Activated naive CD4-positive, alpha-beta T cell treated with anti-CD3 and anti-CD28 coated beads, Interleukin-2, amount 50 U/mL, for 72 hours (primary cell): ENCODE results near the gene IRS1. TPM values are rescaled to one million over a fixed set of nuclear protein-coding genes. Genes with fewer than 3 reads are reported as not detected.

Source experiments
- ATAC-seq, 2 donors: fragments of 150-1000 bp; cut with Tn5 transposase; 2 replicates each; pipeline ENCODE4 v1.10.0; 2021; ENCODE audit warnings: mild to moderate bottlenecking in 2 of 2, moderate library complexity in 2 of 2
- DNase-seq, 2 donors: peaks; one replicate each; pipeline ENCODE4 v3.0.0; 2021 to 2022; ENCODE audit warnings: low spot score in 2 of 2
- H3K27ac Mint-ChIP-seq, 2 donors: one replicate each; pipeline ENCODE4 v1.8.0; 2022; ENCODE audit warnings: mild to moderate bottlenecking in 2 of 2, mixed read lengths in 2 of 2
- H3K36me3 Mint-ChIP-seq, 2 donors: one replicate each; pipeline ENCODE4 v1.8.0; 2022; ENCODE audit warnings: mixed read lengths in 2 of 2
- H3K9me3 Mint-ChIP-seq, 2 donors: one replicate each; pipeline ENCODE4 v1.8.0; 2022; ENCODE audit warnings: mixed read lengths in 2 of 2
- total RNA-seq, 2 donors: library from RNA; stranded (reverse); gene quantifications; one replicate each; pipeline ENCODE4 v1.2.3, GENCODE V29; 2022

Gene IRS1
- total RNA-seq, 2 donors from 2014 or later, result 1.2 to 2.7 TPM

DNA sequence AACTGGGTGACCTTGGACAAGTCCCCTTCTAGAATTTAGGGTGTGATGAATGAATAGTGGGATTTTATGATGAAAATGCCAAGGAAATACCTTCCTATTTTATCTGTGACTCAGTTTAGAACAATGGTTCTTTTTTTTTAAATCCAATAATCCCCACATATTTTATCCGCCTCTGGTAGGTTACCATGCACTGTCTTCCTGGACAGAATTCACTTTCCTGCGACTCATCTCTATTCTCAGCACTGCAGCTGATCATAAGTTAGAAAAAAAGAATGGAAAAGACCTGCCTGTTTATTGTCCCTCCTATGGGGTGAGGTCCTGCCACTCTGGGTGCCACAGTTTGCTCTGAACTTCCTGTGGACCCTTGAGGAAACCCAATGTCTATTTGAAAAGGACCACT lies 73.1 kb downstream of the IRS1 start:
- Mint-ChIP-seq H3K27ac (no peak overlapping the region), H3K36me3 (no peaks in the 10 kb centered on the region), H3K9me3 (no peaks in the 10 kb centered on the region)
- DNase-seq (no peak), ATAC-seq (no peak)

DNA sequence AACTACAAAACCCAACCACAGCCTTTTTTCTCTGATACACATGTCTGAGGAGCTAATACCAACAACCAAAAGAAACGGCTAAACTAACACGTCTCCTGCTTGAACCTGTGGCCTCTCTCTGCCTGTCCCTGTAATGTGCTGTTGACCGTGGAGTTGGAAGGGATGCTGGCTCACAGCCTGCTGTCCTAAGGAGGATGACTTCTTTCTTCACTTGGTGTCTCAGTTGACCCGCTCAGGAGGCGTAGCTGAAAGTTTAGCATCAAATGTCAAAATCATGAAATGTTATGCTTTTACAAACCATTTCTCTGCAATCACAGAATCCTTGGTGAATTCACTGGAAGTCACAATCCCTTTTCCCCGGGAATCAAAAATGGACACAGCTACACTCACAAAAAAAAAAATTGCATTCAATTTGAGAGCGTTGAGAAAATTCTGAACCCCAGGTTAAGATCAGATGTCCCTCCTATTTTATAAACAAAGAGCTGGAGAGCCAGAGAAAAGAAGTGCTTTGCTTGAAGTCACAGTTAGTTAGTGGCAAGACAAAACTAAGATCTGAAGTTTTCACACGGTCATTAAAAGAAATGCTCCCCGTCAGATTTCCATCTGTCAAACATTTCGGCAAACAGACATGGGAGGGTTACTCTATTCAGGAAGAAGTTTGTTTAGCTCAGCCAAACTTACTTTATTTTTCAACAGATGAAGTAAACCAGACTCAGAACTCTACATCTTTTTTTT lies 74.3 kb downstream of the IRS1 start:
- DNase-seq (no peak), ATAC-seq (no peak)
- no peak overlapping the region for H3K27ac Mint-ChIP-seq
- no peaks in the 10 kb centered on the region for H3K9me3 Mint-ChIP-seq
- no peaks in the 10 kb centered on the region for H3K36me3 Mint-ChIP-seq

DNA sequence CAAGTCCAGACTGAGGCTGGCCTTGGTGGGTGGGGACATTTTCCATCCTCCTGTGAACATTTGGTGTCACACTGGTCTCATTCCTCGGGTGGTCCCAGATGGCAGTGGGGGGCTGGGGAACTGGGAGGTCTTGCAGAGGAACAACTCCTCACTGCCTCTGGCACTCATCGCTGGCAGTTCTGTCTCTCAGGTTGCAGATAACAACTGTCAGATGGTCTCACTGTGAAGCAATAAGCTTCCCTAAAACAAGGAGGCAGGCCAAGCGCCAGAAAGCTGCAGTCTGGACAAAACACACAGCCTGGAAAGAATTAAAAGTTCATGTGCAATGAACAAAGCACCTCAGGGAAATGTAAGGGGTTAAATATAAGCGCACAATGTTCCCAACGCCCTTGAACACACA lies 78.1 kb downstream of the IRS1 start:
- H3K9me3 Mint-ChIP-seq, result no peaks in the 10 kb centered on the region
- DNase-seq (no peak), ATAC-seq (no peak)
- no peak overlapping the region for H3K27ac Mint-ChIP-seq
- no peaks in the 10 kb centered on the region for H3K36me3 Mint-ChIP-seq

DNA sequence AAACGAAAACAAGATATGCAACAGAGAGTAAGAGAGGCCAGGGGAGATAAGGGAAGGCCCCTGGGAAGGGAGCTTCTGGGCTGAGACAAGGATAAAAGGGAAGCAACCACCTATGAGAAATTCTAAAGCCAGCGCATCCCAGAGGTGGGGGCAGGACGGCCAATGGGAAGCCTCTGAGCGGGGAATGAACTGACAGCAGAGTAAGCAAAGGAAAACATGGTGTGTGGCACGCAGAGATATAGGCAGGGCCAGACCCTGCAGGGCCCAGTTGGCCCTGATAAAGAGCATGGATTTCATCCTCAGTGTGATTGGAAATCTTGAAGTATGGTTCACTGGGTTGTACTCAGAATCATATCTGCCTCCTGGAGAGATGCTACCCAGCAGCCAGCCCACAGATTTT lies 78.7 kb downstream of the IRS1 start:
- H3K36me3 Mint-ChIP-seq, result no peaks in the 10 kb centered on the region
- ATAC-seq, result no peak
- DNase-seq, result no peak
- no peak overlapping the region for H3K27ac Mint-ChIP-seq
- H3K9me3 Mint-ChIP-seq, result no peaks in the 10 kb centered on the region

DNA sequence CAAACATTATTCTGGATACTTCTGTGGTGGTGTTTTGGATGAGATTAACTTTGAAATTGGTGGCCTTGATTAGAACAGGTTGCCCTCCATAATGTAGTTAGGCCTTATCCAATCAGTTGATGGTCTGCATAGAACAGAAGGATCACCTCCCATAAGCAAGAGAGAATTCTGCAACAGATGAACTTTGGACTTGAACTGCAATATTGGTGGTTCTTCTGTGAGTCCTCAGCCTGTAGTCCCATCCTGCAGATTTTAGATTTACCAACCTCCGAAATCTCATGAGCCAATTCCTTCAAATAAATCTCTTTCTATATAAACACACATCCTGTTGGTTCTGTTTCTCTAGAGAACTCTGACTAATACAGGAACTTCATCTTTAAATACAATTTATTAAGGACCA lies 81.9 kb downstream of the IRS1 start:
- H3K27ac Mint-ChIP-seq, result no peak overlapping the region
- DNase-seq (no peak), ATAC-seq (no peak)
- H3K36me3 Mint-ChIP-seq, result no peaks in the 10 kb centered on the region
- H3K9me3 Mint-ChIP-seq, result no peaks in the 10 kb centered on the region

DNA sequence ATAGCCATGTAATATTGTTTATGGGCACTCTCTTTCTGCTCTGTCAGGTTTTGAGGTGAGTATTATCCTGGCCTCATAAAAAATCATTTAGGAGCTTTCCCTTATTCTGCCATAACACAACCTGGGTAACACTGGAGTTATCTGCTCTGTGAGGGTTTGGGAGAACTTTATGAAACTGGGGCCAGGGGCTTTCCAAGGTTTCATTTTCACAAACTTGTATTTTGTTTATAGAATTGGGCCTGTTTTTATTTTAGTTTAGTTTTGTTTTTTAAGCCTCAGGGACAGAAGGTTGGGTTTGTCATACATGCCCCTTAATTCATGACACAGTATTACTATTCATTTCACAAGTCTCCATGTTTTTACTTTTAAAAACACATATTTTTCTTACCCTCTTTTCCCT lies 83.5 kb downstream of the IRS1 start:
- Mint-ChIP-seq H3K9me3 (no peaks in the 10 kb centered on the region), H3K36me3 (no peaks in the 10 kb centered on the region), H3K27ac (no peak overlapping the region)
- no peak for DNase-seq
- ATAC-seq, result peak in 1 of 2 donors; percentile 70

DNA sequence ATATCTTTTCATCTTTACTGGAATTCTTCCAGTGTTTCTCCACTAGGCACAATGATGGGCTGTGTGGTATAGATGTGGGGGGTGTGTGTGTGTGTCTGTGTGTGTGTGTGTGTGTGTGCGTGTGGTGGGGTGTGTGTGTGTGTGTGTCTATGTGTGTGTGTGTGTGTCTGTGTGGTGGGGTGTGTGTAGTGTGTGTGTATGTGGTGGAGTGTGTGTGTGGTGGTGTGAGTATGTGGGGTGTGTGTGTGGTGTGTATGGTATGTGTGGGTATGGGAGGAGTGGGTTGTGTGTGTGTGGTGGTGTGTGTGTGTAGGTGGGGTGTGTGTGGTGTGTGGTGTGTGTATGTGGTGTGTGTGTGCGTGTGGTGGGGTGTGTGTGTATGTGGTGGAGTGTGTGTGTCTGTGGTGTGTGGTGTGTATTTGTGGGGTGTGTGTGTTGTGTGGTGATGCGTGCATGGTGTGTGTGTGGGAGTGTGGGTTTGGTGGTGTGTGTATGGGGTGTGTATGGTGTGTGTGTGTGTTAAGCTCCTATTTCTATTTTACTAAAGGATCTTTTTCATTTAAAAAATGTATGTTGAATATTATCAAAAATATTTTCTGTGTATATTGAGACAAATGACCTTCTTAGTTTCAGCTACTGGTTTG lies 84.2 kb downstream of the IRS1 start:
- H3K9me3 Mint-ChIP-seq, result no peaks in the 10 kb centered on the region
- ATAC-seq (no peak), DNase-seq (no peak)
- H3K36me3 Mint-ChIP-seq, result no peaks in the 10 kb centered on the region
- no peak overlapping the region for H3K27ac Mint-ChIP-seq

DNA sequence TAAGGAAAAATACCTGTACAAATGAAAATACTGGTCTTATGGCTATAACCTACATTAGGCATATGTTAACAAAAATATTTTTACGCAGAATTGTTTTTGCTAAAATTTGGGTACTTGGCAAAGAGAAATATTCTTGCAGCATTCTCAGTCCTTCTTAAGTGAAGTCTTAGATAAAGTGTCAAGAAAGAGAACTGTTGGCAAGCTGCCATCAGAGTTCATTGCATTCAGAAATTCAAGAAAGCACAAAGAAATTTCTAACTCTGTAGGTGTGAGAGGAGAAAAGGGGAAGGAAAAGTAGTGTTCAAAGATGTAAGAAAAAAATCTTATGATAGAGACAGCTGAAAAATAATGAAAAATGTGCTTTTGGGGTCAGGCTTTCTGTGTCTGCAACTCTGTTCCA lies 86.7 kb downstream of the IRS1 start:
- H3K9me3 Mint-ChIP-seq, result no peaks in the 10 kb centered on the region
- ATAC-seq, result no peak
- H3K27ac Mint-ChIP-seq, result no peak overlapping the region
- H3K36me3 Mint-ChIP-seq, result no peaks in the 10 kb centered on the region
- DNase-seq, result no peak

DNA sequence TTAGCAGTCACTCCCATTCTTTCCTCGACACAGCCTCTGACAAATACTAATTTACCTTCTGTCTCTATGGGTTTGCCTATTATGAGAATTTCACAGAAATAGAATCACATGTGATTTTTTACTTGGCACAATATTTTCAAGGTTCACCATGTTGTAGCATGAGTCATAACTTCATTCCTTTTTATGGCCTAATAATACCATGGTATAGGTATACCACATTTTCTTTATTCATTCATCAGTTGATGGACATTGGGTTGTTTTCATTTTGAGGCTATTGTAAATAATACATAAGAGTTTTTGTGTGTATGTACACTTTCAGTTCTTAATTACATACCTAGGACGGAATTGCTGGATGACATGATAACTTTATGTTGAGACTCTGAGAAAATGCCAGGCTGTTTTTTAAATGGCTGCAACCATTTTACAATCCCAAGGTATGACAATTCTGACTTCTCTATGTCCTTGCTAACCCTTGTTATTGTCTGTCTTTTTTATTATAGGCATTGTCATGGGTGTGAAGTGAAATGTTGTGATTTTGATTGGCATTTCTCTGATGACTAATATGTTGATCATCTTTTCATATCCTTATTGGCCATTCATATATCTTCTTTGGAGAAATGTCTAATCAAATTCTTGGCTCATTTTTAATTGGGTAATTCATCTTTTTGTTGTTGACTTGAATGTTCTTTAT lies 87.9 kb downstream of the IRS1 start:
- DNase-seq (no peak), ATAC-seq (no peak)
- no peaks in the 10 kb centered on the region for H3K36me3 Mint-ChIP-seq
- no peak overlapping the region for H3K27ac Mint-ChIP-seq
- H3K9me3 Mint-ChIP-seq, result no peaks in the 10 kb centered on the region

DNA sequence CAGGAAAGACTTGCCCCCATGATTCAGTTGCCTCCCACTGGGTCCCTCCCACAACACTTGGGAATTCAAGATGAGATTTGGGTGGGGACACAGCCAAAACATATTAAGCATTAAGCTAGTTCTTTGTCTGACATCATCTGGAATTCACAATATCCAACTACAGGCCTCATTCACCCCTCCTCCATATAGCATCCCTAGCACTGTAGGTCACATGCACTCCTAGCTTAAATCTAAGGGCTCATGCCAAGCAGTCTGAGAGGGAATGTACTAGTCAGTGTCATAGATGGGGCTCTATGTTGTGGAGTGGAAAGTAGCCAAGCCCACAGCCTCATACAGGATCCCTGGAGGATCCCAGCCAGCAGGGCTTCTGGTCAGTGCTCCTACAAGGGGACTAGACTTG lies 92.1 kb downstream of the IRS1 start:
- Mint-ChIP-seq H3K36me3 (no peaks in the 10 kb centered on the region), H3K9me3 (no peaks in the 10 kb centered on the region), H3K27ac (no peak overlapping the region)
- no peak for ATAC-seq
- DNase-seq, result no peak

DNA sequence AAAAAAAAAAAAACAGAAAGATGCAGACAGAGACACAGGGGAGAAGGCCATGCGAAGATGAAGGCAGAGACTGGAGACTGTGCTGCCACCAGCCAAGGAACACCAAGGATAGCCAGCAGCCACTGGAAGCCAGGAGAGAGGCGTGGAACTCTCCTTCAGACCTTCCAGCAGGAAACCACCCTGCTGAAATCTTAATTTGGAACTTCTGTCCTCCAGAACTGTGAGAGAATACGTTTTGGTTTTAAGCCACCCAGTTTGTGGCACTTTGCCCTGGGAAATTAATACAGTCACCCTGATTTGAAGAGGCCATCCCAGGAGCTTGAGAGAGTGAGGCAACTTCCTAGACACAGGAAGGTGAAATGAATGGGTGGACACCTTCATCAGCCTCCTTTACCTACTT lies 93.7 kb downstream of the IRS1 start:
- Mint-ChIP-seq H3K9me3 (no peaks in the 10 kb centered on the region), H3K27ac (no peak overlapping the region), H3K36me3 (no peaks in the 10 kb centered on the region)
- ATAC-seq (no peak), DNase-seq (no peak)

DNA sequence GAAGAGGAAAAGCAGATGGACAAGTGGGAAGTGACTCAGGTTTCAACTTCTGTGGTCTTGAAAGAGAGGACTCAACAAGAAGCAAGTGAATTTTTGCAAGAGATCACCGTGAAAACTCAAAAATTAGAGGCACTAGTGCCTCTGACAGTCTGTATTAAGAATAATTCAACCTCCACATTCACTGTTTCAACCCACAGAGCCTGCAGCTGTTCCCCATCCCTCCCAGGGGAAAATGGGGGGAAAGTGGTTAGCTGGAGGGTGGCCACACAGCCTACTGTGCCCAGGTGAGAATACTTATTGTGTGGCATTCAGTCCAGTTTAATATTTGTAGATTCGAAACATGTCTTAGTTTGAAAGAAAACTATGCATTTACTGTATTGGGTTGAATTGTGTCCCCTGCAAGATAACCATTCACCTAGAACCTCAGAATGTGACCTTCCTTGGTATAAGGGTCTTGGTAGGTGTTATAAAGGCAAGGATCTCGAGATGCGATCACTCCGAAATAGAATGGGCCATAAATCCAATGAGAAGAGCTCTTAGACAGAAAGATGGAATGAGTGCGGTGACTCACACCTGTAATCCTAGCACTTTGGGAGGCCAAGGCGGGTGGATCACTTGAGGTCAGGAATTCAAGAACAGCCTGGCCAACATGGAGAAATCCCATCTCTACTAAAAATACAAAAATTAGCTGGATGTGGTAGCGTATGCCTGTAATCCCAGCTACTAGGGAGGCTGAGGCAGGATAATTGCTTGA lies 94.3 kb downstream of the IRS1 start:
- ATAC-seq (no peak), DNase-seq (no peak)
- H3K27ac Mint-ChIP-seq, result no peak overlapping the region
- H3K9me3 Mint-ChIP-seq, result no peaks in the 10 kb centered on the region
- H3K36me3 Mint-ChIP-seq, result no peaks in the 10 kb centered on the region

DNA sequence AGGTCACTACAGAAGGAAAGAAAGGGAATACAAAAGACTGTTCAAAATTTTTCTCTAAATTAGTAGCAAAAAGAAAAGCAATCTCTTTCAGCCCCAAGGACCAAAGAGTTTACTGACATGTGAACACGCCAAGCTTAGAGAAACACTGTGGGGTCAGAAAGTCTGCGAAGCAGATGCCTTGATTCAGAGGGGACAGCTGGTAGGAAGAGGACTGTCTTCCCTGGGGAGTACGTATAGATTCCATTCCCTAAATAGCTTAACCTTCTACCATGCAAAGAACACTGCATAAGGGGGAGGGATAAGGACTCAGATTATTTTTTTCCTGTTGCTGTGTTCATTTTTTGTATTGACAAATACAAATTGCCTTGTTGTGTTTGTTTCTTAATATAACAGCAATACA lies 96.1 kb downstream of the IRS1 start:
- no peak overlapping the region for H3K27ac Mint-ChIP-seq
- no peak for ATAC-seq
- no peaks in the 10 kb centered on the region for H3K36me3 Mint-ChIP-seq
- no peaks in the 10 kb centered on the region for H3K9me3 Mint-ChIP-seq
- DNase-seq, result no peak

DNA sequence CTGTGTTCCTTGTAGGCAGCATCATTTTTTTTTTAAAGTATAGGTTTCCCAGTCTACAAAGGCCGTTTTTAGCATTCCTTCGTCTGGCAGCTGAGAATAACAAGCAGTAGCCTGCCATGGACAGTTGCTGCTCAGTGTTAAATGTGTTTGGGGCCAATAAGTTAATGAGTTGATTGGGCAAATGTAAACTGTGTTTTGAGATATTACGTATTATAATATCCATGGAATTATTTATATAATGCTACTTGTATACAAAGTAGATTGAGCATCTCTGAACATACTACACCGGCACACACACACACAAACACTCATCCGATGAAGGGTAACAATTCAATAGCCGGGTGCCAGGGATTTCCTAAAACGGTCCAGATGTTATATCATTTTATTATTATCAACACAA lies 97.2 kb downstream of the IRS1 start:
- ATAC-seq, result no peak
- no peak for DNase-seq
- H3K9me3 Mint-ChIP-seq, result no peaks in the 10 kb centered on the region
- no peak overlapping the region for H3K27ac Mint-ChIP-seq
- no peaks in the 10 kb centered on the region for H3K36me3 Mint-ChIP-seq

DNA sequence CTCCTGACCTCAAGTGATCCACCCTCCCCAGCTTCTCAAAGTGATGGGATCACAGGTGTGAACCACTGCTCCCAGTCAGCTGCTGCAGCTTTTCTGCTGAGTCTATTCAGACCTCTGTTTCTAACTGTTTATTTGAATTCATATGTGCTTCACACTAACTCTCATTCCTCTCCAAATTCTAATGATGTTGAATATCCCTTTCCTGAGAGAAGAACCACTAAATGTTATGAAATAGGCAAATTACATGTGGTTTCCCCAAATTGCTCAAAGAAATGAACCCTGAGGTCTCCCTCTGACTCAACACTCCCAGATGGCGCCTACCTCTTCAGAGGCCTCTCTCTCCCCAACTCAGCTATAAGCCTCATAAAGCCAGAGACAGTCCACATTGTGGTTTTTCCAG lies 98.6 kb downstream of the IRS1 start:
- DNase-seq (peak in 1 of 2 donors; percentile 12), ATAC-seq (peak in 1 of 2 donors; percentile 93)
- Mint-ChIP-seq H3K36me3 (no peaks in the 10 kb centered on the region), H3K27ac (peak overlapping the region in 1 of 2 donors; percentile 53), H3K9me3 (no peaks in the 10 kb centered on the region)

DNA sequence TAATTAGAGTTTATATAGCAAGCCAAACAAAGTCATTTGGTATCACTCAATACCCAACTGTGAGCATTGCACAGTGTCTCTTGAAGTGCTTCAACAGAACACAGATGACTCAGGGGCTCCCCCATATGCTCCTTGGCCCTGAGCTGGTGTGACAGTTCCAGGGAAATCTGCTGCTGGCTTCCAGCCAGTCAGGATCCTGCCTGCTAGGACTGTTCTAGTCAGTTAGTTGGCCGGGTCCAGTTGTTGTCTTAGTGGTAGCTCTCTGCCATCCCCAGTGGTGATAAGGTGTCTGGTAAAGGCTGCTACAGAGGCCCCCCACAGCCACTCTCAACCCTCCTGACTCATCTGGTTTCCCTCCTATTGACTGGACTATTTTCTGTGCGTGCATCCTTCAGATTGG lies 100.3 kb downstream of the IRS1 start:
- DNase-seq, result no peak
- H3K9me3 Mint-ChIP-seq, result no peaks in the 10 kb centered on the region
- no peaks in the 10 kb centered on the region for H3K36me3 Mint-ChIP-seq
- no peak overlapping the region for H3K27ac Mint-ChIP-seq
- no peak for ATAC-seq

DNA sequence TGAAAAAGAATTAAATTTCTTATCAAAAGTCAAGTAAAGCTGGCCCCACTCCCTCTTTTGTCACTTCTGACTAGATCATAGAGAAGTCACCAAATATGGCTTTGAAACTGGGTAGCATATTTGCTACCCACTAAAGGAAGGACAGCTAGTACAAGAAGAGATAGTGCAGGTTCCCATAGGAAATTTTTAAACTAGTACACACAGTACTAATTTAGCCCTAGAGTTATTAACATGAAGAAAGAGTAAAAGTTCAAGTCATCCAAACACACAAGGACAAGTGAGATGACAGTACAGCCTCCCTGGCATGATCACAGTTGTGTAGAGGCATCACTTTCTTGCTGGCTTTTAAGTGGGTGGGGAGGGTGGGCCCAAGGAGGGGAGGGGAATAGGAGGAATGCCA lies 100.9 kb downstream of the IRS1 start:
- H3K9me3 Mint-ChIP-seq, result no peaks in the 10 kb centered on the region
- no peak overlapping the region for H3K27ac Mint-ChIP-seq
- DNase-seq (no peak), ATAC-seq (no peak)
- no peaks in the 10 kb centered on the region for H3K36me3 Mint-ChIP-seq
